Ovary (tissue), 3 donors: Measurements from ENCODE around the gene ADGRA1.

Experiments
- CTCF ChIP-seq, 3 donors: fragments of 450-650 bp in 2 of 3; fragments of 200-600 bp in 1 of 3; IDR thresholded peaks; one replicate each; pipeline versions ENCODE4 v1.5.1 to v1.8.0; 2016 to 2022; ENCODE audit warnings: antibody characterized with exemption in 3 of 3, mild to moderate bottlenecking in 1 of 3
- EP300 ChIP-seq: sonication (generic); formaldehyde crosslinking; IDR thresholded peaks from one replicate; pipeline ENCODE4 v1.6.1; 2017; ENCODE audit warnings: antibody characterized with exemption
- POLR2A ChIP-seq: fragments of 450-650 bp; IDR thresholded peaks from one replicate; pipeline ENCODE4 v1.6.1; 2017; ENCODE audit warnings: antibody characterized with exemption, mild to moderate bottlenecking, moderate library complexity
- donor health status: DM: no; HTN: no; CAD: no.

- no peak for TF ChIP-seq CTCF (IDR thresholded peaks at IDR 0.05)
- no peak for TF ChIP-seq POLR2A
- TF ChIP-seq EP300, result no peak
Measured at GRCh38 chr10:133131734-133132472, 44.2 kb downstream of the ADGRA1 start.
